Measurements from ENCODE around the gene GLG1. TPM values are rescaled to one million over a fixed set of nuclear protein-coding genes. Genes with fewer than 3 reads are reported as not detected.

GLG1 gene
- total RNA-seq, 1 experiment from 2014 or later: 487 TPM

- TF ChIP-seq EZH2 (IDR thresholded peaks at IDR 0.05; ENCODE audit: borderline replicate concordance, low read depth, low read length, poor library complexity, severe bottlenecking): no peak
- TF ChIP-seq CTCF (conservative IDR thresholded peaks at IDR 0.05; ENCODE audit: low read depth, low read length): no peak
- H3K27me3 ChIP-seq (replicated peaks; ENCODE audit: insufficient read depth, low read depth, low read length, poor library complexity): no peaks in the 10 kb centered on the region
- no peaks in the 10 kb centered on the region for H3K4me1 ChIP-seq (ENCODE audit: insufficient read depth, low read length, poor library complexity, severe bottlenecking)
- DNase-seq (ENCODE audit: low spot score): no peak
- ChIA-PET CTCF (interaction anchor here (1.2 kb wide), 1 partner anchor 10 kb away, joined by 5 read pairs; no protein-coding TSS in a partner anchor), POLR2A (ENCODE audit: low non-redundant PET) (no interaction called here)
- H3K4me3 ChIP-seq (ENCODE audit: low read depth, low read length, poor library complexity, severe bottlenecking): no peak overlapping the region
- BruUV-seq (replicated peaks): no TSS peak
- H3K27ac ChIP-seq (ENCODE audit: low read depth, low read length, poor library complexity, severe bottlenecking): no peak overlapping the region
- H3K36me3 ChIP-seq (ENCODE audit: insufficient read depth, low read length, poor library complexity, severe bottlenecking): peaks cover 69% of the 10 kb centered on the region
- no peaks in the 10 kb centered on the region for H3K9me3 ChIP-seq (ENCODE audit: low read depth, low read length, poor library complexity, severe bottlenecking)
- intact Hi-C loops (cut with micrococcal nuclease; ENCODE audit: unreplicated experiment): no loop called here
These were observed 167.2 kb downstream of the GLG1 start for GRCh38 chr16:74439685-74440084.

DNA sequence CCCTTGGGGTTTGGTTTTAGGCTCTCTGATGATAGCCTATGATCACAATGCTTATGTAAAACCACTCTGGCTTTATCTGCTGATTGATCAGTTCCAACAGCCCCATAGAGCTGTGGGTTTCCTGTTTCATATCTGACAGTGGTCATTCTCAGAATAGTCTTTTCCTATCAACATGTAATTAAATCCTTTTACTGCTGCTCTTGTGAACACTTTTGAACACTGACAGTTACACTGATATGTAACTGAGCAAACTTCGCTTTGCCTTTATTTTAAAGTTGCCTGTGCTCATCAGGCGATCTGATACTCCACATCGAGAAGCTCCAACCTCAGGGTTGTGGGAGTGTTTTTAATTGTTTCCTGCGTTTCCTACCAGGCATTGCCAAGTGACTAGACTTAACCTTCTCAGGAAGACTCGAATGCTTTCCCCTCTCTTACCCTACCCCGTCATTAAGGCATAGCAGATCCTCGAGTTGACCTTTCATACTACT, 168.4 kb downstream of the GLG1 start:
- POLR2A ChIA-PET (ENCODE audit: low non-redundant PET): no interaction called here

GRCh38 chr16:74431516-74431915, 175.4 kb downstream of the GLG1 start:
- TF ChIP-seq EZH2 (IDR thresholded peaks at IDR 0.05; ENCODE audit: borderline replicate concordance, low read depth, low read length, poor library complexity, severe bottlenecking): no peak
- TF ChIP-seq CTCF (conservative IDR thresholded peaks at IDR 0.05; ENCODE audit: low read depth, low read length): no peak
- POLR2A ChIA-PET (ENCODE audit: low non-redundant PET): no interaction called here
- Histone ChIP-seq H3K27me3 (replicated peaks; ENCODE audit: insufficient read depth, low read depth, low read length, poor library complexity) (no peaks in the 10 kb centered on the region), H3K36me3 (ENCODE audit: insufficient read depth, low read length, poor library complexity, severe bottlenecking) (peaks cover 6% of the 10 kb centered on the region), H3K4me3 (ENCODE audit: low read depth, low read length, poor library complexity, severe bottlenecking) (no peak overlapping the region), H3K9me3 (ENCODE audit: low read depth, low read length, poor library complexity, severe bottlenecking) (no peaks in the 10 kb centered on the region), H3K27ac (ENCODE audit: low read depth, low read length, poor library complexity, severe bottlenecking) (peak overlapping the region; percentile 45), H3K4me1 (ENCODE audit: insufficient read depth, low read length, poor library complexity, severe bottlenecking) (no peaks in the 10 kb centered on the region)
- DNase-seq (ENCODE audit: low spot score): no peak
- intact Hi-C loops (cut with micrococcal nuclease; ENCODE audit: unreplicated experiment): no loop called here
- CTCF ChIA-PET: no interaction called here
- BruUV-seq (replicated peaks): no TSS peak

More for the DNA sequence above, 168.4 kb downstream of the GLG1 start:
- no peak for DNase-seq (ENCODE audit: low spot score)
- Histone ChIP-seq H3K27me3 (replicated peaks; ENCODE audit: insufficient read depth, low read depth, low read length, poor library complexity) (no peaks in the 10 kb centered on the region), H3K4me3 (ENCODE audit: low read depth, low read length, poor library complexity, severe bottlenecking) (no peak overlapping the region), H3K27ac (ENCODE audit: low read depth, low read length, poor library complexity, severe bottlenecking) (peak overlapping the region; percentile 25), H3K4me1 (ENCODE audit: insufficient read depth, low read length, poor library complexity, severe bottlenecking) (no peaks in the 10 kb centered on the region), H3K36me3 (ENCODE audit: insufficient read depth, low read length, poor library complexity, severe bottlenecking) (peaks cover 69% of the 10 kb centered on the region), H3K9me3 (ENCODE audit: low read depth, low read length, poor library complexity, severe bottlenecking) (no peaks in the 10 kb centered on the region)
- CTCF ChIA-PET: no interaction called here
- TF ChIP-seq EZH2 (IDR thresholded peaks at IDR 0.05; ENCODE audit: borderline replicate concordance, low read depth, low read length, poor library complexity, severe bottlenecking) (no peak), CTCF (conservative IDR thresholded peaks at IDR 0.05; ENCODE audit: low read depth, low read length) (no peak)
- BruUV-seq (replicated peaks): no TSS peak
- intact Hi-C loops (cut with micrococcal nuclease; ENCODE audit: unreplicated experiment): no loop called here

All from A673 (cell line).